NAMALWA (cell line): ENCODE measurements around the gene PLXNA4.
A peak's percentile ranks its signal among the peaks of the same experiment; 100 is the strongest.

Experiments
- DNase-seq: peaks from one replicate; pipeline ENCODE4 v3.0.0-alpha.2; 2015; ENCODE audit warnings: low spot score

The PLXNA4 gene

GRCh38 chr7:132352800-132353199, 223.5 kb downstream of the PLXNA4 start:
- DNase-seq = no peak

- no peak for DNase-seq
Observed at GRCh38 chr7:132351954-132352499, 224.2 kb downstream of the PLXNA4 start.

GRCh38 chr7:132350741-132351140, 225.5 kb downstream of the PLXNA4 start:
- DNase-seq = no peak

GRCh38 chr7:132349075-132349474, 227.2 kb downstream of the PLXNA4 start:
- no peak for DNase-seq

- no peak for DNase-seq
Observed at GRCh38 chr7:132348341-132348740, 227.9 kb downstream of the PLXNA4 start.

- DNase-seq = no peak
Observed at GRCh38 chr7:132347858-132348257, 228.4 kb downstream of the PLXNA4 start.

GRCh38 chr7:132347123-132347522, 229.1 kb downstream of the PLXNA4 start:
- DNase-seq = no peak

- no peak for DNase-seq
Observed at GRCh38 chr7:132345543-132346129, 230.6 kb downstream of the PLXNA4 start.

- DNase-seq = no peak
Observed at GRCh38 chr7:132345030-132345429, 231.2 kb downstream of the PLXNA4 start.

GRCh38 chr7:132343199-132343598, 233.1 kb downstream of the PLXNA4 start:
- no peak for DNase-seq

GRCh38 chr7:132337450-132338080, 238.7 kb downstream of the PLXNA4 start:
- DNase-seq = no peak

- DNase-seq = no peak
Observed at GRCh38 chr7:132336797-132337196, 239.5 kb downstream of the PLXNA4 start.

- DNase-seq = no peak
Observed at GRCh38 chr7:132333301-132333700, 243.0 kb downstream of the PLXNA4 start.

- no peak for DNase-seq
Observed at GRCh38 chr7:132328760-132329159, 247.5 kb downstream of the PLXNA4 start.

GRCh38 chr7:132328047-132328620, 248.1 kb downstream of the PLXNA4 start:
- DNase-seq = no peak

- no peak for DNase-seq
Observed at GRCh38 chr7:132326878-132327589, 249.2 kb downstream of the PLXNA4 start.

GRCh38 chr7:132322970-132323369, 253.3 kb downstream of the PLXNA4 start:
- DNase-seq = no peak

- peak; percentile 27 for DNase-seq
Observed at GRCh38 chr7:132321387-132321786, 254.9 kb downstream of the PLXNA4 start.

- no peak for DNase-seq
Observed at GRCh38 chr7:132319481-132319880, 256.8 kb downstream of the PLXNA4 start.

GRCh38 chr7:132318352-132319318, 257.6 kb downstream of the PLXNA4 start:
- peak; percentile 93 for DNase-seq

- no peak for DNase-seq
Observed at GRCh38 chr7:132317701-132318351, 258.4 kb downstream of the PLXNA4 start.
